Brain microvascular endothelial cell (primary cell): ENCODE measurements around the gene HDAC7.

Source experiments
- DNase-seq: peaks from one replicate; pipeline ENCODE4 v3.0.0-alpha.2; 2020
- H3K27ac ChIP-seq: fragments of 250-450 bp; sonication (Bioruptor Pico); 2 replicates; pipeline ENCODE4 v1.5.1; 2020; ENCODE audit warnings: mild to moderate bottlenecking, moderate library complexity
- H3K27me3 ChIP-seq: fragments of 250-450 bp; sonication (Bioruptor Pico); replicated peaks from 2 replicates; pipeline ENCODE4 v1.5.1; 2020; ENCODE audit warnings: mild to moderate bottlenecking
- H3K36me3 ChIP-seq: fragments of 250-450 bp; sonication (Bioruptor Pico); replicated peaks from 2 replicates; pipeline ENCODE4 v1.5.1; 2020; ENCODE audit warnings: mild to moderate bottlenecking
- H3K4me3 ChIP-seq: 2 replicates; pipeline ENCODE4 v1.5.1; 2011; ENCODE audit warnings: low read depth, mild to moderate bottlenecking, control low read depth, low read length, moderate library complexity
- in situ Hi-C: cut with HindIII; loops from 2 replicates; pipeline ENCODE4 v1.10.0; 2017; ENCODE audit warnings: low sequenced_read_pairs, low pct_ligation_motif_present
- TF ChIP-seq, protein P1 (sequence below): IDR thresholded peaks from 2 replicates; pipeline ENCODE4 v1.5.1; 2011; ENCODE audit warnings: low read depth, mild to moderate bottlenecking, moderate library complexity, low read length, control low read depth, inconsistent platforms; ENCODE audit errors: missing control alignments

HDAC7 gene

DNA sequence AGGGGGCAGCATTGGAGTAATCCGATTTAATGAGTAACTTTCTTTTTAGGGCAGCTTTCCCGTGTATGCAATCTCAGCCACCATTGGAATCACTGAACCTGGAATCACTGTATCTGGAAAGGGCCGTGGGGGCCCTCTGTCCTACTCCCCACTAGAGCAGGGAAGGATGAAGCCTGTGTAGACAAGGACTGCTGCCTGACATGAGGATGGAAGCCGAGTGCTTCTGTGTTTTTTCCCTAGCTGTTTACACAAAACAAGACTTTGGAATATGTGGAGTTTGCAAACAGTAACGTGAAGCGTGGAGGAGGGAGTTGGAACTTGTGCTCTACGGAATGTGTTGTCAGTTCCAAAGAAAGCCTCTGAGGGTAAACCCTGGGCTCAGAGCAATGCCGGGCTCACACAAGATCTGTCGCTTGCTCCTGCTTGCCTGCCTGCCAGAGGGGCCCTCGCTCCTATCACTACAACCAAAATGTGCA, 32.4 kb upstream of the HDAC7 start:
- DNase-seq: no peak
- Histone ChIP-seq H3K4me3 (no peak overlapping the region), H3K36me3 (peaks cover 13% of the 10 kb centered on the region), H3K27ac (no peak overlapping the region), H3K27me3 (no peaks in the 10 kb centered on the region)
- in situ Hi-C loops: no loop called here
- TF ChIP-seq, protein P1, sequence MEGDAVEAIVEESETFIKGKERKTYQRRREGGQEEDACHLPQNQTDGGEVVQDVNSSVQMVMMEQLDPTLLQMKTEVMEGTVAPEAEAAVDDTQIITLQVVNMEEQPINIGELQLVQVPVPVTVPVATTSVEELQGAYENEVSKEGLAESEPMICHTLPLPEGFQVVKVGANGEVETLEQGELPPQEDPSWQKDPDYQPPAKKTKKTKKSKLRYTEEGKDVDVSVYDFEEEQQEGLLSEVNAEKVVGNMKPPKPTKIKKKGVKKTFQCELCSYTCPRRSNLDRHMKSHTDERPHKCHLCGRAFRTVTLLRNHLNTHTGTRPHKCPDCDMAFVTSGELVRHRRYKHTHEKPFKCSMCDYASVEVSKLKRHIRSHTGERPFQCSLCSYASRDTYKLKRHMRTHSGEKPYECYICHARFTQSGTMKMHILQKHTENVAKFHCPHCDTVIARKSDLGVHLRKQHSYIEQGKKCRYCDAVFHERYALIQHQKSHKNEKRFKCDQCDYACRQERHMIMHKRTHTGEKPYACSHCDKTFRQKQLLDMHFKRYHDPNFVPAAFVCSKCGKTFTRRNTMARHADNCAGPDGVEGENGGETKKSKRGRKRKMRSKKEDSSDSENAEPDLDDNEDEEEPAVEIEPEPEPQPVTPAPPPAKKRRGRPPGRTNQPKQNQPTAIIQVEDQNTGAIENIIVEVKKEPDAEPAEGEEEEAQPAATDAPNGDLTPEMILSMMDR: no peak

DNA sequence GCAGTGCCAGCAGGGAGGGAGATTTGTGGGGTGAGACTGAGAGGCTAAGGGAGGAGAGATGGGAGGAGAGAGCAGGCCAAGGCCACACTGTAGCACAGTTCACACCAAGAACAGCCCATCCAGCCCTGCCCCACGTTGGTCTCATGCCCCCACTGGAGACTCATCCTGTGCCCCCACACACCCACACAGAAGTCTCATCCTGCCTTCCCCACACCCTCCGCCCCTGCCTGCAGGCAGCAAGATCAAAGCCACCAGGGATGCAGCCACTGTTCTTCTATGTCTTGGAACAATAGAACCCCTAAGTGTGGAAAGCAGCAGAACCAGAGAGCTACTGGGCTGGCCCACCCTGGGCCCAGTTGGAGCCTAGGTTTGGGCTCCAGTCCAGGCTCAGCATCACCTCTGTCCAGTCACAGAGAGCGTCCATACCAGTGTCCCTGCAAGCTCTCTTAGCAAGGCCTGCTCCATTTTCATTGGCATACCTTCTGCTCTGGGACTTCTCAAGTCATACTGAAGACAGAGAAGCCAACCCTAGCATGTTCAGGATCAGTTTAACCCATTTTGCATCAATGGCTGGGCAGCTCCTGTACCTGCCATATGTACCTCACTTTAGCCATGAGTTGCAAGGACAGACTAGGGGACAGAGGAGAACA, 31.7 kb upstream of the HDAC7 start:
- Histone ChIP-seq H3K36me3 (peaks cover 11% of the 10 kb centered on the region), H3K4me3 (no peak overlapping the region), H3K27ac (no peak overlapping the region), H3K27me3 (no peaks in the 10 kb centered on the region)
- no peak for DNase-seq
- TF ChIP-seq, protein P1: no peak
- in situ Hi-C loops: no loop called here

DNA sequence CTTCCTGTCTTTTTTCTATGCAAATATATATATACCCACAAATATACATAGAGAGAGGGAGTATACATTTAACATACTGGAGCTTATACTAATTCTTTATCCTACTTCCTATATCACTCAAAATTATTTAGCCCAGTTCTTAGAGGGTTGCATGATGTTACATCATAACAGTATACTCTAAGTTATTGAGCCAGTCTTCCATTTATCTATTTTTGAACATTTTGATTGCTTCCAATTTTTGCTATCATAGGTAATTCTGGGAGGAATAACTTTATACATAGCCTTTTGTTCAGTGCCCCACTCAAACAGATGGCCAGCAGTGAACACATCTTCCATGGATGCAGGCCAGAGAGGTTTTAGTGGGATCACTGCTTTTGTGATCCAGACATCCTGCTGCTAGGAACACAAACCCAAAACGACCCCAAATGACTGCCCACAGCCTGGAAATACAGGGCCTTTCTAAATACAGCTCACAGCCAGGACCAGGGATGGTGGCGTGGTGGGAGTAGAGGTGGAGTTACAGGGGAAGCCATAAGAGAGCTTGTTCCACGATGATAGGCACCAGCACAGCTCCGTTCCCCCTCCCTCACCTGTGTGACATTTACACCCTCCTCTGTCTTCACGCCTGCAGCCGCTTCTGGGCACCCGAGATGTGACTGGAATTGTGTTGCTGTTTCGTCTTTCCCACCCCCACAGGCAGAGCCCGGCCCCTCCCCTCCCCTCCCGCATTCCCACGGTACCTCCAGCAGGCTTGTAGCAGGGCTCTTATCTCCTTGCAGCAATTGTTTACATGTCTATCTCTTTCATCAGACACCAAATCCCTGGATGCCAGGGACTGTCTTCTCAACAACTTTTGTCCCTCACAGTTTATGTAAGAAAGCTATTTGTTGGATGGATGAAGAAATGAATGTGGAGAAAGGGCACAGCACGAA, 30.7 kb upstream of the HDAC7 start:
- H3K4me3 ChIP-seq: no peak overlapping the region
- H3K27ac ChIP-seq: no peak overlapping the region
- H3K36me3 ChIP-seq: peaks cover 16% of the 10 kb centered on the region
- no peaks in the 10 kb centered on the region for H3K27me3 ChIP-seq
- no peak for DNase-seq
- TF ChIP-seq, protein P1: no peak
- in situ Hi-C loops: no loop called here

DNA sequence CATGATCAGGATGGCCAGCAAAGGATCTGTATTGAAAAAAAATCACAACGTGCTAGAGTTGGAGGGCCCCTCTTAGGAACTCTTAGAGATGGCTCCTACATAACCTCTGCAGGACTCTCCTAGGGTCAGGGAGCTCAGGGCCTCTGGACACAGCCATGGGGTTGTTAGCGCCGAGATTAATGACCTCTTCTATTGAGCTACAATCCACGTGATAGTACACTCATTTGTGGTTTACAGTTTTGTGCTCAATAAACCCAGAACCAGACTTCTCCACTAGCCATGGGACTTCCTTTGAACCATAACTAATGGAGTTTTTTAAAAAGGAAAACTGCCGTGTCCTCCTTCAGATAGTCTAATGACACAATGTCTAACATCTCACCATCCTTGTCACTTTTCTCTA, 29.6 kb upstream of the HDAC7 start:
- H3K36me3 ChIP-seq: peaks cover 13% of the 10 kb centered on the region
- DNase-seq: no peak
- in situ Hi-C loops: no loop called here

DNA sequence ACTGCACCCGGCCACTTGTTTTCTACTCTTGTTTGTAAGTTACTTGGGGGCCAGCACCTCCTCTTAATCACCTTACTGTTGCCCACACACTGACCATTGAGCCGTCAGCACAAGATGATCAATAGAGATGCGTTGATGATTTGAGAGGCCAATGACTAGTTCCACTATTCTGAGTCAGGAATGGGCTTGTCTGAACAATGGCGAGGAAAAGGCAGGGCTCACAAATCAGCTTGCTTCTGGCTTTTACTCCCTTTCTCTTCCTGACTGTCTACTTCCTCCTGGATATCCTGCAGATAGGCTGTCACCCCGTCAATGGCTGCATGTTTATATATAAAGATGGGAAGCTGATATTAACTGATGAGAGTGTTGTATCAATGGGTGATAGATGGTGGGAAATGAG, 29.1 kb upstream of the HDAC7 start:
- H3K36me3 ChIP-seq: peaks cover 12% of the 10 kb centered on the region
- TF ChIP-seq, protein P1: no peak

More for the DNA sequence above, 29.6 kb upstream of the HDAC7 start:
- H3K4me3 ChIP-seq: no peak overlapping the region
- no peaks in the 10 kb centered on the region for H3K27me3 ChIP-seq
- TF ChIP-seq, protein P1: no peak
- no peak overlapping the region for H3K27ac ChIP-seq

More for the DNA sequence above, 29.1 kb upstream of the HDAC7 start:
- Histone ChIP-seq H3K4me3 (no peak overlapping the region), H3K27me3 (no peaks in the 10 kb centered on the region), H3K27ac (no peak overlapping the region)
- in situ Hi-C loops: no loop called here
- no peak for DNase-seq
